Activated T-cell treated with anti-CD3 and anti-CD28 coated beads for 24 hours (primary cell): ENCODE results near the gene SNX19.
A peak's percentile ranks its signal among the peaks of the same experiment; 100 is the strongest.
"Not testable (repeated sequence)": the region's sequence is repeated elsewhere in the genome, so short reads cannot be mapped to it uniquely, and the experiment has no call there.

Experiments
- DNase-seq: peaks from one replicate; pipeline ENCODE4 v3.0.0-alpha.2; 2020; ENCODE audit warnings: low read depth

The SNX19 gene, protein sequence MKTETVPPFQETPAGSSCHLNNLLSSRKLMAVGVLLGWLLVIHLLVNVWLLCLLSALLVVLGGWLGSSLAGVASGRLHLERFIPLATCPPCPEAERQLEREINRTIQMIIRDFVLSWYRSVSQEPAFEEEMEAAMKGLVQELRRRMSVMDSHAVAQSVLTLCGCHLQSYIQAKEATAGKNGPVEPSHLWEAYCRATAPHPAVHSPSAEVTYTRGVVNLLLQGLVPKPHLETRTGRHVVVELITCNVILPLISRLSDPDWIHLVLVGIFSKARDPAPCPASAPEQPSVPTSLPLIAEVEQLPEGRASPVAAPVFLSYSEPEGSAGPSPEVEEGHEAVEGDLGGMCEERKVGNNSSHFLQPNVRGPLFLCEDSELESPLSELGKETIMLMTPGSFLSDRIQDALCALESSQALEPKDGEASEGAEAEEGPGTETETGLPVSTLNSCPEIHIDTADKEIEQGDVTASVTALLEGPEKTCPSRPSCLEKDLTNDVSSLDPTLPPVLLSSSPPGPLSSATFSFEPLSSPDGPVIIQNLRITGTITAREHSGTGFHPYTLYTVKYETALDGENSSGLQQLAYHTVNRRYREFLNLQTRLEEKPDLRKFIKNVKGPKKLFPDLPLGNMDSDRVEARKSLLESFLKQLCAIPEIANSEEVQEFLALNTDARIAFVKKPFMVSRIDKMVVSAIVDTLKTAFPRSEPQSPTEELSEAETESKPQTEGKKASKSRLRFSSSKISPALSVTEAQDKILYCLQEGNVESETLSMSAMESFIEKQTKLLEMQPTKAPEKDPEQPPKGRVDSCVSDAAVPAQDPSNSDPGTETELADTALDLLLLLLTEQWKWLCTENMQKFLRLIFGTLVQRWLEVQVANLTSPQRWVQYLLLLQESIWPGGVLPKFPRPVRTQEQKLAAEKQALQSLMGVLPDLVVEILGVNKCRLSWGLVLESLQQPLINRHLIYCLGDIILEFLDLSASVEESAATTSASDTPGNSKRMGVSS

DNA sequence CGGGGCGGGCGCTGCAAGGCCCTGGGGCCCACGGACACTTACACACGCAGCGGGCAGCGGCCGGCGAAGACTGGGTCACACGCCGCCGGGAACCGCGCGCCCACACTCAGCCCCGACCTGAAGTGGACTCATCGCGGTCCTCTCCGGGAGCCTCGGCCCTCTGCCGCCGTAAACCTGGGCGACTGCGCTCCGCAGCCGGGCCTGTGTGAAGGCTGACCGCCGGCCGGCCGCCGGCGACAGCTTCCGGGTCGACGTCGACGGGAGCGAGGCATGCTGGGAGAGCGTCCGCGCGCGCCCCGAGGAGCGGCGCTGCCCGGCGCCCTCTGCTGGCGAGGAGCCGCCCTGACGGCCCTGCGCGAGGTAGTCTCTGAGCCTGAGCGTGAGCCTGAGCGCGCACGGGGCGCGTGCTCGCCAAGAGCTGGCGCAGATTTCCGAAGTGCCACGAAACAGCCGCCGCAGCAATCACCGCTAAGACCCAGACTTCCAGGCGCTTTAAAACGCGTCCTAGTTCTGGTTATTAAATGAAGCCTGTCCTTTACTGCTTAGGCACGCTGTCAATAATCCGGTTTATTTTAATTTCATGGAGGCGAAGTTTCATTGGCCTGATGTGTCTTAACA is at the start of gene SNX19:
SNX19 (minus strand) TSS at position 242 of the 618 bp plus-strand sequence. CDS start 540 bp downstream, outside the sequence.
- DNase-seq: peak; percentile 89

DNA sequence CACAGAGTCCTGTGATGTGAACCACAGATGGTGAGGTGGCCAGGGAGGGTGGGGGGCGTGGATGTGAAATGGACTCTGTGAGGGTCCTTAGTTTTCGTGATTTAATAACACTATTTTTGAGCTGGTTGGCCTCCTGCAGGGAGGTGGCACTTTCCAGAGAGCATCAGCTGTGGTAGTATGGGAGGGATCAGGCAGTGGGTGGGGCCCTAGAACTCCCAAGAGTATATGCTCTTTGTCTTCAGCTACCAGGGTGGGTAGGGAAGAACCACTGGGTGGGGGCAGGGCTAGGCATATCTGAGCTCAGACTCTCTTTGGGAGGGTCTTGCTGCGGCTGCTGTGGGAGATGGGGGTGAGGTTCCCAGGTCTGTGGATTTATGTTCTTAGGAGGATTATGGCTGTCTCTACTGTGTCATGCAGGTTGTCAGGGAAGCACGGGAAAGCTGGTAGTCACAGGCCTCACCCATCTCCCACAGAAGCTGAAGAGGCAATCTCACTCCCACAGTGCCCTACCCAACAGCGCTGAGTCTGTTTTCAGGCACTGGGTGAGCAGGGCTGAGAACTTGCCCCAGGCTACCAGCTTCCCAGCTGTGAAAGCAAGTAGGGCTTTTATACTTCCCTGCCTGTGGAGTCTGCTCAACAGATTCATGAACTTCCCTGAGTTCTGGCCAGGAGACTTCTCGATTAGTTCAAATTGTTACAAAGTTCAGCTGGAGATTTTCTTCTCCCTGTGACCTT is 47.9 kb upstream of the SNX19 start:
- DNase-seq: no peak

GRCh38 chr11:130947889-130948288 is 31.6 kb upstream of the SNX19 start:
- no peak for DNase-seq

GRCh38 chr11:130947481-130947880 is 31.2 kb upstream of the SNX19 start:
- DNase-seq: no peak

DNA sequence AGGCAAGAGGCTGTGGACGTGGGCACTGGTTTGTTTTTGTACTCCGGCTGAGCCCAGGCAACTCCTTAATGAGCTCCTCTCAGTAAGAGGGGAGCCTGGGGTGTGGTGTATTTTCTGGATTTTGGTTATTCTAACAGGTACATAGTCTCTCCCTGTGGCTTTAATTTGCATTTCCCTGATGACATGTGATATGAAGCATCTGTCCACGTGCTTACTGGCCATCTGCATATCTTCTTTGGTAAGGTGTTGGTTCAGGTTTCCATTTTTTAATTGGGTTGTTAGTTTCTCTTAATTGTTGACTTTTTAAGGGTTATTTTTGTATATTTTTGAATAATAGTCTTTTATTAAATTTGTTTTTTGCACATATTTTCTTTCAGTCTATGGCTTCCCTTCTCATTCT is 30.8 kb upstream of the SNX19 start:
- no peak for DNase-seq

DNA sequence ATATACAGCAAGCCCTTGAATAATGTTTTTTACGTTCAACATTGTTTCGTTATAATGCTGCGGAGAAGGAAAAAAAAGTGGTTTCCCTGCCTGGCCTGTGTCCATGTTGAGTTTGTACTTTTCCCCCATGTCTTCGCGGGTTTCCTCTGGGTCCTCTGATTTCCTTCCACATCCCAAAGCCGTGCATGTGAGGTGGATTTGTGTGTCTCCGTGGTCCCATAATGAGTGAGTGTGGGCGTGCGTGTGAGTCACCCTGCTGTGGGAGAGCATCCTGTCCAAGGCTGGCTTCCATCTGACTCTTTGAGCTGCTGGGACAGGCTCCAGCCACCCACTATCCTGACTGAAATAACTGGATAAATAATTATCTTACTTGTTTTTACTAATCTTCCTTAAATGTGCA is 29.6 kb upstream of the SNX19 start:
- DNase-seq: no peak

GRCh38 chr11:130940706-130941105 is 24.4 kb upstream of the SNX19 start:
- no peak for DNase-seq

- no peak for DNase-seq
Measured at GRCh38 chr11:130937051-130937450, 20.8 kb upstream of the SNX19 start.

- DNase-seq: no peak
Measured at GRCh38 chr11:130932086-130932712, 15.9 kb upstream of the SNX19 start.

DNA sequence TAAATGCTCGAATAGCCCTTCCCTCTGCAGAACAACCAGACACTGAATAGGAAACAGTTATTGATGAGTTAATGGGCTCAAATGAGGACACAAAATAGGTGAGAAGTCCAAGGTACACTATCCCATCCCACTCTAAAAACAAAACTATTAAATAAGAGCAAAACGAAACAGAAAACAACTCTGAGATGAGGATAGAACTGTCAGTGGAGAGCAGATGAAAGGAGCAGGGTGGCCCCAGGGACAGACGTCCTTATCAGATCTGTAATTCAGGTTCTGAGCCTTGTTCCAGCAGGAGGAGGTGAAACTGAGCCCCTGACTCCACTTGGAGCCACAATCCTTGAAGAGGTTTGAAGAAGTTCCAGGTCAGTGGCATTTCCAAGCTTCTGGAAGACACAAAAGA is 8.5 kb upstream of the SNX19 start:
- no peak for DNase-seq

DNA sequence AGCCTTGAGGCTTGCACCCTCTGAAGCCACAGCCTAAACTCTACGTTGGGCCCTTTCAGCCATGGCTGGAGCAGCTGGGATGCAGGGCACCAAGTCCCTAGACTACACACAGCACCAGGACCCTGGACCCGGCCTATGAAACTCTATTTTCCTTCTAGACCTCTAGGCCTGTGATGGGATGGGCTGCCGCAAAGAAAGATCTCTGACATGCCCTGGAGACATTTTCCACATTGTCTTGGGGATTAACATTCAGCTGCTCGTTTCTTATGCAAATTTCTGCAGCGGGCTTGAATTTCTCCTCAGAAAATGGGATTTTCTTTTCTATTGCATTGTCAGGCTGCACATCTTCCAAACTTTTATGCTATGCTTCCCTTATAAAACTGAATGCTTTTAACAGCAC is 4.3 kb upstream of the SNX19 start:
- DNase-seq: not testable (repeated sequence)

GRCh38 chr11:130918081-130918480 is 1.8 kb upstream of the SNX19 start:
- DNase-seq: no peak

GRCh38 chr11:130916910-130917309 is 631 bp upstream of the SNX19 start:
- no peak for DNase-seq

DNA sequence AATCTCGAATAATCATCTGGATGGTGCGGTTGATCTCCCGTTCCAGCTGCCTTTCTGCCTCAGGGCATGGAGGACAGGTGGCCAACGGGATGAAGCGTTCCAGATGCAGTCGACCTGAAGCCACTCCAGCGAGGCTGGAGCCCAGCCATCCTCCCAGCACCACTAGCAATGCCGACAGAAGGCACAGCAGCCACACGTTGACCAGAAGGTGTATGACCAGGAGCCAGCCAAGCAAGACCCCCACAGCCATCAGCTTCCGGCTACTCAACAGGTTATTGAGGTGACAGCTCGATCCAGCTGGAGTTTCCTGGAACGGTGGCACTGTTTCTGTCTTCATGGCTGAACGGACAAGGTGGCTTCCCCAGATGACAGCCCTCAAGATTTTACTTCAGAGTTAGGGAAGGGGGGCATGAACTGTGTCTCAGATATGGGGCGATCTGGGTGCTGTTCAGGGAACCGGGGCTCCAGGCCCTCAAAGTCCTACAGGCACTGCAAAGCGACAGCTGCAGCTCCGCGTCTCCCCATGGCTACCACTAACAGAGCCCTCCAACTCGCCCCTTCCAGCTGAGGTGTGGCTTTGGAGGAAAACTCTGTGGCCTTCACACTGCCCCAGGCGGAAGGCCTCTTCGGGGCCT is 559 bp downstream of the SNX19 start:
- DNase-seq: peak; percentile 2

- no peak for DNase-seq
Measured at GRCh38 chr11:130913268-130913667, 3.0 kb downstream of the SNX19 start.

DNA sequence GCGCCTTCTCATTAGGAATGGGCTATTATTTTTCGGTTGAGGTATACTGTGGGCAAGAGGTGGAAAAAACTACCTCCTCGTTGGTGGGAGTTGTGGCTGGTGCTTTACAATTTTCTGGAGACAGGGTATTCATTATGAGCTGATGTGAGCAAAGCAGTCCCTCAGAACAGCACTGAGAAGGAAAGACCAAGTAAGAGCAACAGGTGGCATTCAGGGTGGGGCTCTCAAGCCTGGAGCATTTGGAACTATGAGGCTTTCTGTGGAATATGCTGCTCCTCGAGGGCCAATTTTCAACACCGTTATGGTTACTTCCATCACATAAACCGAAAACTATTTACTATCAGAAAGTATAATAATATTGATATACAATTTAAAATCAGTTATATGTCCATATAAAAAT is 3.7 kb downstream of the SNX19 start:
- no peak for DNase-seq

- no peak for DNase-seq
Measured at GRCh38 chr11:130911306-130911705, 5.0 kb downstream of the SNX19 start.

DNA sequence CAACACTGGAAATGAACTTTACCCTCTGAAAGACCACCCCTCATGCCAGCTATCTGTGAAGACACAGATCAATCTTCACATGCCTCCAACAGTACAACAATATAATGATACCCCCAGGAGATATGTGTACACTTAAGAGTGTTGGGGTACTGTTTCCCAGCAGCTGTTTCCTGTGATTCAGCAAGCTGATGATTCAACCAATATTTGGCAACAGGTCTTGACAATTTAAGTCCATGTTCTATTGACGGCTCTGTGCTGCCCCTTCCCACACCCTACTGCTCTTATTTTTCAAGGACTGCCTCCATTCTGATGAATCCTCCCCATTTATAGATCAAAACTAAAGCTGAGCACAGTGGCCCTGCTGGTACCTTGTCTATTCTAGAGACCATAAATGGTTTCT is 6.6 kb downstream of the SNX19 start:
- DNase-seq: no peak

DNA sequence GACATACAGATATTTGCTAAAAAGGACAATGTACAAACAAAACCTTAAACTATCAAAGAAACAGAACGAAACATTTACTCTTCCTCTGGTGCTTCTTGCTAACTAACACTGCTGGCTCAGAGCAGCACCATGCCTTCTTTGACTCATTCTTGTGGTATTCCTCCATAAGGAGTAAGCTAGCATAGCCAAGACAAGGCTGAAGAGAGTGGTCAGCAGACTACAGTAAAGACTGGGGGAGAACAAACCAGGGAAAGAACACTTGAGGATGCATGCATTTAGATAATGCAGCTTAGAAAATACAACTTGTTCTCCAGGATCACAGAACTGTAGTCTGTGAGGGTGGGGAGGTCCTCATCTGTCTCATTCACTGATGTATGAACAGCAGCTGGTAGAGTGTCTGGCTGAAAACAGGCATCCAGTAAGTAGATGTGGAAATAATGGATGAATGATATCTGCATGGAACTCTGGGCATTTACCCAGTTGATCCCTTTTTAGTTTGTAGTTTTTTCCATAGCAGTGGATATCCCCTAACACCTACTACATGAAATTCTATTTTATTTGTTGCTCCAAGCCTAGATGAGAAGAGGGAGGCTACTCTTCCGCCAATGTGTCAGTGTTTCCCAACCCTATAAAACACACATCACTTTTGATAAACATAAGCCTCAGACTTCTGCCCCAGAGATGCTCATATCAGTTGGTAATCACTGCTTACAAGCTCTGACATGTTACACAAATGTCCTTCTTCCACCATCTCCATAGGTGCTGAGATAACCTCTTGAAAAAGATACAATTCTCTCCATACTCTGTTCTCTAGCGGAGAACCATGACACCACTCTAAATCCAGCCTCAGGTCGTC is 7.3 kb downstream of the SNX19 start:
- no peak for DNase-seq

DNA sequence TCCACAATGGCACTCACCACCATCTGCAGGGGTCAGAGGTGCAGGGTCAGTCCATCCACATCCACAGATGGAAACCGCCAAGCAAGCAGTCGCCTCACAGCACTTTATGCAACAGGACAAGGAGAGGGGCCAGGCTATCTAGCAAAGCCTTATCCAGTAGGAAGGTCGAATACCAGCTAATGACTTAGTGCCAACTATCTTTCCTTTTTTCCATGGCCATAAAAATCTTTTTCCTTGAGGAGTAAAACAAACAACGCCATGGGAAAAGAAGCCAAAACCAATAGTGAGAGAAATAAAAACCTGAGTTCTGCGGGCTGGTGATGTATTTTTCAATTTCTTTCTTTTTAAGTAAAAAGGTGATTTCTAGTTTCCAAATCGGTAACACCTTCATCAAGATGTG is 8.2 kb downstream of the SNX19 start:
- no peak for DNase-seq
